ENCODE data around the gene C10orf67.
A peak's percentile ranks its signal among the peaks of the same experiment; 100 is the strongest.
"Not testable (repeated sequence)": the region's sequence is repeated elsewhere in the genome, so short reads cannot be mapped to it uniquely, and the experiment has no call there.

Gene C10orf67

DNA sequence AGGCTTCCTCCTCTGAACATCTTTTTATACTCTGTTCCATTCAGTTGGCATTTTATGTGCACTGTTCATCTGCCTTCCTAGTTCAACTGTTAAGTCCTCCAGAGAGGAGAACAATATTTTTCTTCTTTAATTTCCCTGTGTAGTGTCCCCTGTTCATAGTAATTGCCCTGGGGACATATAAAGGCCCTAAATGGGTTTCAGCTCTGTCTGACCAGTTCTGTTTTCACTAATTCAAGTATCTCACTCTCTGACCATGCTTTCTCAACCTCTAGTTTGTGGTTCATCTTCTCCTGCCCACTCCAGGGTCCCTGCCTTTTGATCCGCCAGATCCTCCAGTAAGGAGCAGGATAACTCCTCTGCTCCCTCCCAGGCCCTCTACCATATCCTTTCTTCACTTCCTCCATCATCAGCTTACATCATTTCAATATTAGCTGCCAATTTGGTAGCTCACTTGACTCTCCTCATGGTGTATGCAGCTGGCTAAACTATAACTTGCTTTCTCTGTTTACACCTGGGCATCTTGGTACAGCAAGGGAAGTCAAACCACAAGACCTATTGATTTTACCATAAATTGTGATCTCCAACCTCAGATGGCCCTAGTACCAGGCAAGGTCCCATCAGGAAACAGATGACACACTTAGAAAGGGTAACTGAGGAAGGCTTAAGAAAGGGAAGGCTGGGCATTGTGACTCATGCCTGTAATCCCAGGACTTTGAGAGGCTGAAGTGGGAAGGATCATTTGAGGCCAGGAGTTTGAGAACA is 17.7 kb upstream of the C10orf67 start:
- DNase-seq (ENCODE audit: low read depth, low spot score): no peak

GRCh38 chr10:23361665-23362064 is 17.1 kb upstream of the C10orf67 start:
- no peak for DNase-seq (ENCODE audit: low read depth, low spot score)

DNA sequence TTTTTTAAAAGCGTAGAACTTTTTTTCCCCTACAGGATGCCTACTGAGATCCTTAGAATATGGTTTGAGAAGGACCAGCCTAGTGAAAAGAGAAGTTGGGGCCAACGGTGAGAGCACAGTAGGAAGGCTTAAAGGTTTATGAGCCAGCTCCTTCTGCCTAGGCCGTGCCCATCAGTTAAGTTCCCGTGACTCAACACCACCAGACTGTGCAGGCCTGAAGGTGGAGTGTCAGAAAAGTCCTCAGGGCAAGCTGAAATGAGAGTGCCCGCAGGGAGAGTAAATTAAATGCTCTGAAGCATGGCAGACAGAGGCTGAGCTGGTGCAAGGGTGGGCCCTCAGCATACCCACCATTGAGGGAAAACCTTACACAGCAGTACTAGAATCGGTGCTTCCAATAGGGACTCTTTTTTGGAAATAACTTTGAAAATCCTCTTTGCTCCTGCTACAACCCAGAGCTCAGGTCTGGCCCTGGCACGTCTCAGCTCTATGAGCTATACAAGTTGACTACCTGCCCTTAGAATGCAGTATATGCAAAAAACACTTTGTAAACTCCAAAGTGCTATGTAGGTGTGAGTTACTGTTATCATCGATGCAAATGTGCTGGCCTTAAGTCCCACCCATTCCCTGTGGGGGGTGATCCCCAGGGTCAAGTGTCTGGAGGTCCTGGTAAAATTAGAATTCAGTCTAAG is 15.2 kb upstream of the C10orf67 start:
- no peak for DNase-seq (ENCODE audit: low read depth, low spot score)

- no peak for DNase-seq (ENCODE audit: low read depth, low spot score)
Observed at GRCh38 chr10:23358357-23358756, 13.8 kb upstream of the C10orf67 start.

GRCh38 chr10:23354630-23355279 is 10.2 kb upstream of the C10orf67 start:
- DNase-seq (ENCODE audit: low read depth, low spot score): no peak

- DNase-seq (ENCODE audit: low read depth, low spot score): no peak
Observed at GRCh38 chr10:23351926-23352519, 7.4 kb upstream of the C10orf67 start.

GRCh38 chr10:23350706-23351105 is 6.1 kb upstream of the C10orf67 start:
- DNase-seq (ENCODE audit: low read depth, low spot score): not testable (repeated sequence)

- DNase-seq (ENCODE audit: low read depth, low spot score): no peak
Observed at GRCh38 chr10:23345861-23346260, 1.3 kb upstream of the C10orf67 start.

DNA sequence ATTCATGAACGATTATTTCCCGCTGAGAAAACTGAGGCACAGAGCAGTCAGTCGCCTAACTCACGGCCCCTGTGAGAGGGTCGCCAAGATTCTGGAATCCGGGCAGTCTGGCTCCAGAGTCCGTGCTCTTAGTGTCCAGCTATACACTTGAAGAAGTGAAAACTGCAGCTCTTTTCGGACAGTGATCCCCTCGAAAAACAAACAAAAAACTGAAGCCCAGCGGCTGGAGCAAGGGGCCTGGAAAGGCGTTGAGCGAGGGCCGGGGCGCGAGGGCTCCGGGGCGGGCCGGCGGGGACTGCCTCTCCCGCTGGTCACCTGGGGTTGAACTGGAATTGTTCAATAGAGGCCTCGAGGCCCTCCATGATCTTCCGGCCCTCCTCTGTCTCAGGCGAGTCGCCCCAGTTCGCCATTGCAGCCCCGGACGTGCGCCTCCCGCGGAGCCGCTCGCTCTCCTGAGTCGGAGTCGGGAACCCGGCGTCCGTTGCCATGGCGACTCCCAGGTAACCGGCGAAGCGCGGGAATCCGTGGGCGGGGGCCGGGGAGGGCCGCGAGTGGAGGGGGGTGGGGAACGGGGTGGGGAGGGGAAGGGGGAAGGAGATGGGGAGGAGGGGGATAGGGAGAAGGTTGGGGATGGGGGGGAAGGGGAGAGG is 881 bp downstream of the C10orf67 start:
- peak; percentile 14 for DNase-seq (ENCODE audit: low read depth, low spot score)

GRCh38 chr10:23342213-23342884 is 2.2 kb downstream of the C10orf67 start:
- DNase-seq (ENCODE audit: low read depth, low spot score): no peak

DNA sequence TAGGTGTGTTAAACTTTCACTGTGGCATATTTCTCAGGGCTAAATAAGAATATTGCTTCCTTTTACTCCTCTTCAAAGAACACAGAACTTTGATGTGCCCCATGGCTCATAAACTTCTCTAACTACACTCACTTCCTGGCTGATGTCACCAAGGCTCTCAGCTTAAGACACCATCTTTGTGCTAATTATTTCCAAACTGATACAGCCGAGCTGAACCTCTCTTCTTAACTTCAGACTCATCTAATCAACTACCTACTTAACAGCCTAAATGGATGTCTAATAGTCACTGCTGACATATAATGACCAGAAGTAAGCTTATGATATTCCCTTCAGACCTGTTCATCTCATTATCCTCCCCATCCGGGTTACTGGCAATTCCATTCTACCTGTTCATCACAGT is 3.6 kb downstream of the C10orf67 start:
- no peak for DNase-seq (ENCODE audit: low read depth, low spot score)

- no peak for DNase-seq (ENCODE audit: low read depth, low spot score)
Observed at GRCh38 chr10:23340354-23340753, 4.2 kb downstream of the C10orf67 start.

GRCh38 chr10:23338886-23339285 is 5.7 kb downstream of the C10orf67 start:
- DNase-seq (ENCODE audit: low read depth, low spot score): no peak

GRCh38 chr10:23338155-23338828 is 6.3 kb downstream of the C10orf67 start:
- DNase-seq (ENCODE audit: low read depth, low spot score): no peak

DNA sequence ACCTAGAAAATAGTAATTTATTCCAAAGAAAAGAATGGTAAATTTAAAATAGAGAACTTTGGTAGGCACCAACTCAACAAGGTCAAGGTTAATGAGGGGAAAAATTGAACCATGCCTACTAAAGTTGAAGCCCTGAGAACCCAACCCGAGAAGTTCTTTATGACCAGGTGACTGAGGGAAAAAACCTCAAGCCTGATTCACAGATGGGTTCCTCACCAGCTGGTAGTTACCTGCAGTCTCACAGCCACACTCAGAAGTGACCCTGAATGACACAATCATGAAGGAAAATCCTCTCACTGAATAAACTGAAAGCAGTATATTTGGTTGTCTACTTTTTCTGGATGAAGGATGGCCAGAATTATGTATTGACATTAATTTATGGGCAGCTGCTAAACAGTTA is 7.0 kb downstream of the C10orf67 start:
- DNase-seq (ENCODE audit: low read depth, low spot score): no peak

DNA sequence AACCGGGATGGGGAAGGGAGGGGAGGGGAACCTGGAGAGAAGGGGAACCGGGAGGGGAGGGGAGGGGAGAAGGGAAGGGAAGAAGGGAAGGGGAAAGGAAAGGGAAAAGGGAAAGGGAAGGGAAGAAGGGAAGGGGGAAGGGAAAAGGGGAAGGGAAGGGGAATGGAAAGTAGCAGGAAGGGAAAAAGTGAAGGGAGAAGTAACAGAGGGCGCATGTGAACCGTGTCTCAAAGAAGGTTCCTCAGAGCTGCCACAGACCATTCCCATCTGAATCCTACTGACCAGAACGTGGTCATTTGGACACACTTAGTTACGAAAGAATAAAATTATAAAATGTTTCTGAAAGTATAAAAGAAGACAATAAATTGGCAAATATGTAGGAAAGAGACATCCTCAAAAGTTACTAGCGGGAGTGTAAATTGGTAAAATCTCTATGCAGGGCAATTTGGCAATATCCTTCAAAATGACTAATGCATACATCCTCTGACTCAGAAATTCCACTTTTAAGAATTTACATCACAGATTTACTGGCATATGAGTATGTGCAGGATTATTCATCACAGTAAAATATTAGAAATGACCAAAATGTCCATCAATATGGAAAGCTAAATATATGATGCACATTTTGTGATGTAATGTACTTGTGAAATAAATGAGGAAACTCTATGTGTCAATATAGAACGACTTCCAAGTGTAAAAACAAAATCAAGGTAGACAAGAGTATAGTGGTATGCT is 12.9 kb downstream of the C10orf67 start:
- no peak for DNase-seq (ENCODE audit: low read depth, low spot score)

DNA sequence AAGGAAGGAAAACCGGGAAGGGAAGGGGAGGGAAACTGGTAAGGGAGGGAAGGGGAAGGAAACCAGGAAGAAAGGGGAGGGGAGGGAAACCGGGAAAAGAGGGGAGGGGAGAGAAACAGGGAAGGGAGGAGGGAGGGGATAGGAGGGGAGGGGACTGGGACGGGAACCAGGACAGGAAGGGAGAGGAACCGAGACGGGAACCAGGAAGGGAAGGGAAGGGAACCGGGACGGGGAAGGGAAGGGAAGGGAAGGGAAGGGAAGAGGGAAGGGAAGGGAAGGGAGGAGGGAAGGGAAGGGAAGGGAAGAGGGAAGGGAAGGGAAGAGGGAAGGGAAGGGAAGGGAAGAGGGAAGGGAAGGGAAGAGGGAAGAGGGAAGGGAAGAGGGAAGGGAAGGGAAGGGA is 13.6 kb downstream of the C10orf67 start:
- no peak for DNase-seq (ENCODE audit: low read depth, low spot score)

- no peak for DNase-seq (ENCODE audit: low read depth, low spot score)
Observed at GRCh38 chr10:23326544-23327307, 17.9 kb downstream of the C10orf67 start.

DNA sequence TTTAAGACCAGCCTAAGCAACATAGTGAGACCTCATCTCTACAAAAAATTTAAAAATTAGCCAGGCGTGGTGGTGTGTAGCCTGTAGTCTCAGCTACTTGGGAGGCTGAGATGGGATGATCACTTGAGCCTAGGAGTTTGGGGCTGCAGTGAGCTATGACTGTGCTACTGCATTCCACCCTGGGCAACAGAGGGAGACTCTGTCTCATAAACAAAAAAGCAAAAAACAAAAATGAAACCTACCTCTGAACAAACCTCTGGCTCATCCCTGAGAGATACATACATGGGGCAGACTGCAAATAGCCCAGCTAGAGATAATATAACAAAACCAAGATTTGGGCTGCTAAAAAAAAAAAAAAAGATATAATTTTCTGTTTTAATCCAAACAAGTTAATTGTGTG is 19.5 kb downstream of the C10orf67 start:
- no peak for DNase-seq (ENCODE audit: low read depth, low spot score)
